ENCODE results near the gene FHDC1. TPM values are rescaled to one million over a fixed set of nuclear protein-coding genes. Genes with fewer than 3 reads are reported as not detected.
"Not testable (repeated sequence)": the region's sequence is repeated elsewhere in the genome, so short reads cannot be mapped to it uniquely, and the experiment has no call there.

The FHDC1 gene, protein sequence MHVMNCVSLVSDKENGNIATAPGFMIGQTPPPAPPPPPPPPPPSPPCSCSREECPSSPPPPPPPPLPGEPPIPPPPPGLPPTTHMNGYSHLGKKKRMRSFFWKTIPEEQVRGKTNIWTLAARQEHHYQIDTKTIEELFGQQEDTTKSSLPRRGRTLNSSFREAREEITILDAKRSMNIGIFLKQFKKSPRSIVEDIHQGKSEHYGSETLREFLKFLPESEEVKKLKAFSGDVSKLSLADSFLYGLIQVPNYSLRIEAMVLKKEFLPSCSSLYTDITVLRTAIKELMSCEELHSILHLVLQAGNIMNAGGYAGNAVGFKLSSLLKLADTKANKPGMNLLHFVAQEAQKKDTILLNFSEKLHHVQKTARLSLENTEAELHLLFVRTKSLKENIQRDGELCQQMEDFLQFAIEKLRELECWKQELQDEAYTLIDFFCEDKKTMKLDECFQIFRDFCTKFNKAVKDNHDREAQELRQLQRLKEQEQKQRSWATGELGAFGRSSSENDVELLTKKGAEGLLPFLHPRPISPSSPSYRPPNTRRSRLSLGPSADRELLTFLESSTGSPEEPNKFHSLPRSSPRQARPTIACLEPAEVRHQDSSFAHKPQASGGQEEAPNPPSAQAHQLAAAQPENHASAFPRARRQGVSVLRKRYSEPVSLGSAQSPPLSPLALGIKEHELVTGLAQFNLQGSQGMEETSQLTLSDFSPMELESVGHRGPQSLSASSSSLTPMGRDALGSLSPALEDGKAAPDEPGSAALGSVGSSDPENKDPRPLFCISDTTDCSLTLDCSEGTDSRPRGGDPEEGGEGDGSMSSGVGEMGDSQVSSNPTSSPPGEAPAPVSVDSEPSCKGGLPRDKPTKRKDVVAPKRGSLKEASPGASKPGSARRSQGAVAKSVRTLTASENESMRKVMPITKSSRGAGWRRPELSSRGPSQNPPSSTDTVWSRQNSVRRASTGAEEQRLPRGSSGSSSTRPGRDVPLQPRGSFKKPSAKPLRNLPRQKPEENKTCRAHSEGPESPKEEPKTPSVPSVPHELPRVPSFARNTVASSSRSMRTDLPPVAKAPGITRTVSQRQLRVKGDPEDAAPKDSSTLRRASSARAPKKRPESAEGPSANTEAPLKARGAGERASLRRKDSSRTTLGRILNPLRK
- 0.75 TPM for total RNA-seq

DNA sequence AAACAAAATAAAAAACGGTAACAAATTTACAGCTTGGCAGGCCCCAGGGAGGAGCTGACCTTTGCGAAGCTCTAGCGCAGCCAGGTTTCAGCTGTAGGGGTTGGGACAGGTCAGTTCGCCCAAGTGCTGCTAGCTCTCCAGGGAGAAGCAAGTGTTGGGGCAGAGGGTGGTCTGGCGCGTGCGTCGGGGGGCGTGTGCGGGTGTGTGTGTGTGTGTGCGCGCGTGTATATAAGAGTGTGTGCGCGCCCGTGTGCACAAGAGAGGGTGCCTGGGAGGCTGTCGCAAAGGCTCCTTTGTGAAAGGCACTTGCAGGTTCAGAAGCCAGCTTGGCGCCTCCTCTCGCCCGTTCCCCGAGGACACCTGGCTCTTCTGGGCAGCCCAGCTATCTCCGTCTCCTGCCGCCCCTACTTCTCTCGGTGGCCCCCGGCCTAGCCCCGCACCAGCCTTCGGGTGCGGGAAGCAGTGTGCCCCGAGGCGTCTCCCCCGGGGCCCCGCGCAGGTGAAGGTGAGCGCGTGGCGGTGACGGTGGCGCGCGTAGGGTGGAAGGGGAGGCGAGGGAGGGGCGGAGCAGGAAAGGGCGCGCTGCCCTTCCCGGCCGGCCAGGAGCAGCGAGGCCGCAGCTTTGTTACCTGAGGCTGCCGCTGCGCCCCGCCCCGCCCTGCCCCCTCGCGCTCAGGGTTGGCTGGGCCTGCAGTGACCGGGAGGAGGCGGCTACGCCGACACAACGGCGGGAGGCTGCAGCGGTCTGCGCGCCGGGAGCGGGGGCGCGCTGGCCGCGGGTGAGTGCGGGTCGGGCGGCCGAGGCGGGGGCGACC, at the start of gene FHDC1:
TSS of gene FHDC1 (plus strand) at position 693 of the 815 bp plus-strand sequence. CDS start 6,735 bp downstream, outside the sequence.
- Histone ChIP-seq H3K27me3 (peaks cover 4% of the 10 kb centered on the region), H3K27ac (no peak within 1 kb of the TSS), H3K4me1 (peaks cover 11% of the 10 kb centered on the region in 2 donors), H3K9me3 (no peaks in the 10 kb centered on the region), H3K4me3 (peak within 1 kb of the TSS; percentile 74 to 88), H3K36me3 (no peaks in the 10 kb centered on the region)
- intact Hi-C loops (cut with DNase I): no loop called here
- DNase-seq (ENCODE audit: low spot score in 2 of 2): no peak
- TF ChIP-seq, protein P1, sequence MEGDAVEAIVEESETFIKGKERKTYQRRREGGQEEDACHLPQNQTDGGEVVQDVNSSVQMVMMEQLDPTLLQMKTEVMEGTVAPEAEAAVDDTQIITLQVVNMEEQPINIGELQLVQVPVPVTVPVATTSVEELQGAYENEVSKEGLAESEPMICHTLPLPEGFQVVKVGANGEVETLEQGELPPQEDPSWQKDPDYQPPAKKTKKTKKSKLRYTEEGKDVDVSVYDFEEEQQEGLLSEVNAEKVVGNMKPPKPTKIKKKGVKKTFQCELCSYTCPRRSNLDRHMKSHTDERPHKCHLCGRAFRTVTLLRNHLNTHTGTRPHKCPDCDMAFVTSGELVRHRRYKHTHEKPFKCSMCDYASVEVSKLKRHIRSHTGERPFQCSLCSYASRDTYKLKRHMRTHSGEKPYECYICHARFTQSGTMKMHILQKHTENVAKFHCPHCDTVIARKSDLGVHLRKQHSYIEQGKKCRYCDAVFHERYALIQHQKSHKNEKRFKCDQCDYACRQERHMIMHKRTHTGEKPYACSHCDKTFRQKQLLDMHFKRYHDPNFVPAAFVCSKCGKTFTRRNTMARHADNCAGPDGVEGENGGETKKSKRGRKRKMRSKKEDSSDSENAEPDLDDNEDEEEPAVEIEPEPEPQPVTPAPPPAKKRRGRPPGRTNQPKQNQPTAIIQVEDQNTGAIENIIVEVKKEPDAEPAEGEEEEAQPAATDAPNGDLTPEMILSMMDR (IDR thresholded peaks at IDR 0.05): no peak

DNA sequence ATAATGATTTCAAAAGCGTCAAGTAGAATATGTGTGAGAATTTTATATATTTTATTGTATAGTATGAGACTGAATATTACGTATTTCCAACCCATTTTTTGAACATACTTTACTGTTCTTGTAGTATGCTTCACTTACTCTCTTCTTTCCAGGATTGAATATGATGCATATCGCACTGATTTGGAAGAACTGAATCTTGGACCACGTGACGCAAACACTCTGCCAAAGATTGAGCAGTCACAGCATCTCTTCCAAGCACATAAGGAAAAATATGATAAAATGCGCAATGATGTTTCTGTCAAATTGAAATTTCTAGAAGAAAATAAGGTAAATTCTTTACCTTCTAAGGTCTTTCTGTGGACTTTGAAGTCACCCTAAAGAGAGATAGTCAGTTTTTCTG, 48.1 kb upstream of the FHDC1 start:
- Histone ChIP-seq H3K36me3 (peaks cover 3 to 35% of the 10 kb centered on the region in 2 donors), H3K9me3 (no peaks in the 10 kb centered on the region), H3K27me3 (no peaks in the 10 kb centered on the region), H3K4me3 (no peak overlapping the region), H3K4me1 (no peaks in the 10 kb centered on the region), H3K27ac (no peak overlapping the region)
- intact Hi-C loops (cut with DNase I): no loop called here
- TF ChIP-seq, protein P1 (IDR thresholded peaks at IDR 0.05): no peak
- DNase-seq (ENCODE audit: low spot score in 2 of 2): no peak

DNA sequence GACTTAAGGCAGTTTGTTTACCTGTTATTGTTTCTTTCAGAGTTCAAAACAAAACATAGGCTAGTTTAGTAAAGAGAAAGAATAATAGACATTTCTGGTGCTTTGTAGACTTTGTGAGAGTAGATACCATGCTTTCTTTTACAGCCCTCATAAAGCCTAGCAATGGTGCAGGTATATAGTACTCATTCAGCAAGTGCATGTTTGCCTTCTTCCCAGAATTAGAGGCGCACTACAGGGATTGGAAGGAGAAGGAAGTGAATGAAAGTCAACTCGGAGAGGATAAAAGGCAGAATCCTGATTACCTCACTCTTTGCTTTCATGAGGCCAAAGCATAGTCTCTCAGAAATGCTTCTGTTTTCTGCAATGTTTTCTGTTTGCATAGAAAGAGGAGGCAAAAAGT, 43.1 kb upstream of the FHDC1 start:
- no peak overlapping the region for H3K4me3 ChIP-seq
- DNase-seq (ENCODE audit: low spot score in 2 of 2): no peak
- intact Hi-C loops (cut with DNase I): no loop called here
- no peaks in the 10 kb centered on the region for H3K9me3 ChIP-seq
- TF ChIP-seq, protein P1 (IDR thresholded peaks at IDR 0.05): no peak
- H3K27me3 ChIP-seq: no peaks in the 10 kb centered on the region
- H3K4me1 ChIP-seq: peaks cover 0 to 2% of the 10 kb centered on the region in 2 donors
- peaks cover 3 to 33% of the 10 kb centered on the region in 2 donors for H3K36me3 ChIP-seq
- H3K27ac ChIP-seq: no peak overlapping the region

DNA sequence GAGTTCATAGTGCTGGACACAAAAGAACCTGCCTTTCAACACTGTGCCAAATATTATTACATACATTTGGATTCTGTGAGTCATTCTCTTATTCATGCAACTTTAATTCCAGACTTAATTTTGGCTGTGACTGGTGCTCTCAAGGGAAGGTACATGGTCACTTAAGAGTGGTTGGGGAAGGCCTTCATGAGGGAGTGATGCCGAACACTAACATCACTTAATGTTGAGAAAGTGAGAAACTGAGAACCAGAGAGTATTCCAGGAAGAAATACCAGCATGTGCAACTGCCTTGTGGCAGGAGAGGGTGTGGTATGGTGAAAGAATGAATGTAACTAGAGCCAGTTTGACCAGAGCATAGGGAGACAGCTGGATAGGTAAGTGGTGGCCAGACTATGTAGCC, 41.5 kb upstream of the FHDC1 start:
- TF ChIP-seq, protein P1 (IDR thresholded peaks at IDR 0.05): no peak
- no peak for DNase-seq (ENCODE audit: low spot score in 2 of 2)
- H3K27me3 ChIP-seq: no peaks in the 10 kb centered on the region
- no peaks in the 10 kb centered on the region for H3K9me3 ChIP-seq
- H3K4me3 ChIP-seq: no peak overlapping the region
- H3K27ac ChIP-seq: no peak overlapping the region
- peaks cover 0 to 22% of the 10 kb centered on the region in 2 donors for H3K36me3 ChIP-seq
- H3K4me1 ChIP-seq: peaks cover 0 to 2% of the 10 kb centered on the region in 2 donors
- intact Hi-C loops (cut with DNase I): no loop called here

DNA sequence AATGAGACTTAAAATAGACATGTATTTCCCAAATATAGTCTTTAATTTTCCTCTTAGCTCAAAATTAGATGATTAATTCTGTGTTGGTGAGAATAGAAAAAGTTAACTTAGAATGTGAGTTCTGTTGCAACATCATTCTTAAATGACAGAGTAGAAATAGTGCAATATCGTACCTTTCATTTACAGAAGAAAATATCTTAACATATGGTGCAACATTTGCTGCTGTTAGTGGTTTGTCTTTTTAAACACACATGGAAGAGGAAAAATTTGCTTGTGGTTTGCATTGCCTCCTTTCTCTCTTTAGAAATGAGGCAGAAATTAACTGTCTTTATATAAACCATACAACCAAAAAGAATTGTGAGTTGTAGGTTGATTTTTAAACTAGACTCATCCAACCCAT, 39.3 kb upstream of the FHDC1 start:
- no peak for DNase-seq (ENCODE audit: low spot score in 2 of 2)
- Histone ChIP-seq H3K9me3 (no peaks in the 10 kb centered on the region), H3K36me3 (peaks cover 0 to 10% of the 10 kb centered on the region in 2 donors), H3K27ac (no peak overlapping the region), H3K27me3 (no peaks in the 10 kb centered on the region), H3K4me3 (no peak overlapping the region), H3K4me1 (peaks cover 0 to 2% of the 10 kb centered on the region in 2 donors)
- intact Hi-C loops (cut with DNase I): no loop called here
- TF ChIP-seq, protein P1 (IDR thresholded peaks at IDR 0.05): no peak

DNA sequence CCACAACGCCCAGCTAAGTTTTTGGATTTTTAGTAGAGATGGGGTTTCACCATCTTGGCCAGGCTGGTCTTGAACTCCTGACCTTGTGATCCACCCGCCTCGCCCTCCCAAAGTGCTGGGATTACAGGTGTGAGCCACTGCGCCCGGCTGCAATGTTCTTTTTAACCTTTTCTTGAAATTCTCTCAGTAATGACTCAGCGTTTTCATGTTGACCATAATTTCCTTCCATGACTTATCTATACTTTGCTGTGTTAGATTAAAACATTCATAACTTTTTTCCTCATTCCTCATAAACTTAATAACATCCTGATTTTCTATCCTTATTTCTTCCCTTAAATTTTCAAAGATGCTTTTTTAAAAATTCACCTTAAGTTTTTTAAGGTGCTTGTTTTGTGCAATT, 38.0 kb upstream of the FHDC1 start:
- intact Hi-C loops (cut with DNase I); H3K27ac ChIP-seq; H3K4me3 ChIP-seq; H3K27me3 ChIP-seq; DNase-seq (ENCODE audit: low spot score in 2 of 2); H3K9me3 ChIP-seq; H3K4me1 ChIP-seq; H3K36me3 ChIP-seq: not testable (repeated sequence)

All from ascending aorta (tissue), 2 donors.